Measurements from ENCODE around the gene DISC1.

Gene DISC1

DNA sequence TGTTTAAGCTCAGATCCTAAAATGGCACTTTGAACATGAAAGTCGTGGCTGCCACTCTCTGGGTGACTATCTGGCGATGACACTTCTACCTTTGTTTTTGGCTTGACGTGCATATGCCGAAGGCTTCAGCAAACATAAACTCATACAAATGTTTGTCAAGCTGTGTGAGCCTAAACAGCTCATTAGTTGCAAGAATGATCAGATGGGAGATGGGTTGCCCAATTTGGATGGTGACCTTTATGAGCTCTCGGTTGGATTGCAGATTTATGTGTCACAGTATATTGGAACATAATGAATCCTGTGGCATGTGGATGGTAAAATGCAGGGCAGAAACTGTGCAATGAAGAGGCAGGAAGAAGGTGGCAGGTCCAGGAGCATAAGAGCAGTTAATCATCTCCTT lies 229.3 kb downstream of the DISC1 start:
- no peak for DNase-seq (ENCODE audit: low read depth)

DNA sequence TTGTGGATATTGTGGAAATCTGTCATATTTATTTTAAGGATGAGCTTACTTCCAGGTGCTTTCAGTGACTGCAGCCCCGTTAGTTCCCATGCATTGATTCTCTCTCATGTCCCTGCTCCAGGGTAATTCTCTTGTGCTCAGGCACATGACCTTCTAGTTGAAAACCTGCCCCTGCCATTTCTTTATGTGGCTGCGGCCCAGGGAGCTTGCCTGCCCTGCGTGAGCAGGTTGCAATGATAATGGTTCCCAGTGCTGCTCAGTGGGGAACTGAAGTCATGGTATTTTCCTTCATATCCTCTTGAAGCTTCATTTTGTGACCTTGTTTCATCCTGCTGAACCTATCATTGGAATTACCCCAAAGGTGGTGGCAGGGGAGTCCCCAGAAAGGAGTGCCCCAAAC lies 229.8 kb downstream of the DISC1 start:
- no peak for DNase-seq (ENCODE audit: low read depth)

DNA sequence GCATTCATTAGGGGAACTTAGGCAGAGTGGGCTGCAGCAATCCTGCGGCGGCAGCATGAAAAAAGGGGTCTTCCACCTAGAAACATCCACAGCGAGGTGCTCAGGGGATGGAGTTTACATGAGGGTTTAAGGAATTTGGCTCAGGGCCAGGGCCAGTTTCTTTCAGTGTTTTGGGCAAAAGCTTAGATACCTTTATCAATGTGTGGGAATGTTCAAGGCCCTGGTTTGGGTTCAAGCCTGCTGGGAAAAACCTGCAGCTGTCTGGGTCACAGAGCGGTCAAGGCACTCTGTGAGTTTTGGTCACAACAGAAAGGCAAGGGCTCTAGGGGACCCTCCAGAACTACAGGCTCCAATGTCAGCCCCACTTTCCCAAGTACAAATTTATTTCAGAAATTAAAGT lies 230.3 kb downstream of the DISC1 start:
- no peak for DNase-seq (ENCODE audit: low read depth)

DNA sequence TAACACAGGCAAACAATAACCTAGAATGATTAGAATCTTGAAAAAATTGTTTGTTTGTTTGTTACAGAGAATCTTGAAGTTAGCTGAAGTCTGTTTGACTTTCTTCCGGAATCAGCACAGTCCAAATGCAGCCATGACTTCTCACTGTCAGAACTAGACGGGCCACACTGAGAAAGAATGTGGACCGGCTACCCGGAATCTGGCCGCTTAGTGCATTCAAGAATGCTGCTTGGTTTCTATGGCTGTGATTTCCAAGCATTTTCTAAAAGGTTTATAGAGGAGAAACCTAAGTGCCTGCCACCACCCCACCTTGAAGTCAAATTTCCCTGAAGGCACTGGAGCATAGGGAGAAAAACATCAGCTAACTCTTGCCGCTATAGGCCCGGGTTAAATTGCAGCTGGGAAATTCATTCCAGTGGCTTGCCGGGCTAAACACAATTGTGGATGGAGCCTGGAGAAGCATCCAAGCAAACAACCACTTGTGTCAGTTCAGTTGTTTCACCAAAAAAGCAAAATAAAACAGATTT lies 231.1 kb downstream of the DISC1 start:
- DNase-seq (ENCODE audit: low read depth): no peak

DNA sequence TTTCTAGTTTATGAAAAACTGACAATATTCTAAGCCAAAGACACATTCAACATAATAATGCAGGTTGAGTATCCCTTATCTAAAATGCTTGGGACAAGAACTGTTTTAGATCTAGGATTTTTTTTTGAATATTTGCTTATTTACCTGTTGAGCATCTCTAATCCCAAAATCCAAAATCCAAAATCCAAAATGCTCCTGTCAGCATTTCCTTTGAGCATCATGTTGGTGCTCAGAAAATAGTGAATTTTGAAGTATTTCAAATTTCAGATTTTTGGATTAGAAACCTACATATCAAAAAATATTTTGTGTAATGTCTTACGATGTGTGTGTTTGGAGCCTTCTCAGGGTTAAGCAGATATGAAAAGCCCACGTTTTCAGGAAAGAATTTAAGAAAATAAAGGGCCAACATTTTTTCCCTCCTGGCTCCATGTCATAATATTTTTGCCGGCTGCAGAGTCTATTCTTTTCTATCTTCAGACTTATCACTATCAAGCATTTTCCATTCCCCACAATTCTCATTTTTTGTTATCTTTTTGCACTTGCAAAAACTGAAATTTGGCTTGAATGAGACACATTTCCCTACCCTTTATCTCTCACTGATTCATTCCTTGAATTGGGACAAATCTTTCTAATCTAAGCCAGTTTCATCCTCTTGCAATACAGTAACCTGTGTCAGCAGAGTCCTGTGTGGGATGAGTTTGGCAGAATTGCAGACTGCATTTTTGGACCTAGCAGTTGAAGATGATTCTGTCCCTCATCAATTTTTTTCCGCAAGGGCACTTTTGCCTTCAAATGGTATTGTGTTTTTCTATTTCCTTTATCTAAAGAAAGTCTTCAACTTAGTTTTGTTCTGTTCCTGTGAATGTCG lies 233.9 kb downstream of the DISC1 start:
- no peak for DNase-seq (ENCODE audit: low read depth)

DNA sequence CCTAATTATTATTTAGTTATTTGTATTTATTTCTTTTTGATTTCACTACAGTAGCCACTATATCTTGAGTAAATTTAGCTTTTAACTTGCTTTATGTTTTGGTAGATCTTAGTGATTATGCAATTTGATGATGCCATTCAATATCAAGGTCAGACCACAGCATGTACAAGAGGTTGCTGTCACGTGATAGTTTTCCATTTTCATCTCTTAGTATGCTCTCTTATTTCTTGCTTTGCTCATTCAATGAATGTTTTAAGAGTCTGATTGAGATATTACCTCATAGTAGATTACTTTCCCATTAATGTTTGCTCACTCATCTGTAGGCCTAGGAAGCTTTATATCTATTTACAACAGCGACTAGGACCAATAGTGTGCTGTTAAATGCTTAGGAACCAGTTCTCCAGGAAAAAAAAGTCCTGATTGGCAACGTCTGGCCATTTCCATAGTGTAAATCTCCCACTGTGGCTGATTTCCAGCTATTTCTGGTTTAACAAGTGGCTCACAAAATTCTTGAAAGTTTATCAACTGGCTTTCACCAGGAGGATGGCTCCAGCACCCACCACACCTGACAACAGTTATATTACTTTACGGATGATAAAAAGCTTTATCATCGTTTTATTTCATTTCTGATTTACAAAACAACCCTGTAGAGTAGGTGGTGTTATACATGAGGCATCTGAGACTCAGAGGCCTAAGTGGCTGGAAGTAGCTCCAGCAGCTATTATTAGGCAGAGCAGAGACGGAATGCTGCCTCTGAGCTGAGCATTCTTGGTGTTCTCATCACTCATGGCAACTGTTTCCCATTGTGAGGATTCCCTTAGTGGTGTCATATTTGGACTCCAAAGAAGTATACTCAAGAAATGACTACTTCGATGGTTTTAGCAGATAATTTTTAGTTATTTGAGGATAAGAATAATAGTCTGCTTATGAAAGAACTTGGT lies 235.2 kb downstream of the DISC1 start:
- DNase-seq (ENCODE audit: low read depth): no peak

DNA sequence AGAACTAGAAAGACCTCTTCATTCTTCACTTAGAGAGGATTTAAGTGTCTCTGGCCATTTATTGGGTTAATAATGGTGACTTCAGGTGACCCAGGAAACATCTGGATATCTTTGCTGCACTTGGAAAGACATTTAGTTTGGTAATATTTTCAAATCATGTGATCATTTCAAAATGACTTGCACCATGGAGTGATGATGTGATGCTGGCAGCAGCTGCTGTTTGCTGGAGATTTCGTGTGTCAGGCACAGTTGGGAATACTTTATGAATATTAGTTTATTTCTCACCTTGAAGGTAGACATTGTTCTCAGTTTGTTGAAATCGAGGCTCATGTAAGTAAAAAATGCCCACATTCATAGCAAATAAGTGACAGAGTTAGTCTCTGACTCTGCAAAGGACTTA lies 236.0 kb downstream of the DISC1 start:
- no peak for DNase-seq (ENCODE audit: low read depth)

DNA sequence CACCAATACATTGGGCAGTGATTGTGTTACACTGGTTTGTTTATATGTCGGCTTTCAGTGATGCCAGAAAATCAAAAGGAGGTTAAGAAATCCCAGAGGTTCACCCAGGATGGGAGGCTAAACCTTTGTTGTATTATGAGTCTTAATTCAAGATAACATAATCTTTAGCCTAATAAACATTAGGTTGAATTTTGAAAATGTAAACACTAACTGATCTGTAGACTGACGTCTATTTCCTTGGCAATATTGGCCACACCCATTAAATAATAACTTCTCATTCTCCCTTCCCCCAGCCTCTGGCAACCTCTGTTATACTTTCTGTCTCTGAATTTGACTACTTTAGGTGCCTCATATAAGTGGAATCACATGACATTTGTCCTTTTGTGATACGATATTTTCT lies 238.7 kb downstream of the DISC1 start:
- no peak for DNase-seq (ENCODE audit: low read depth)

DNA sequence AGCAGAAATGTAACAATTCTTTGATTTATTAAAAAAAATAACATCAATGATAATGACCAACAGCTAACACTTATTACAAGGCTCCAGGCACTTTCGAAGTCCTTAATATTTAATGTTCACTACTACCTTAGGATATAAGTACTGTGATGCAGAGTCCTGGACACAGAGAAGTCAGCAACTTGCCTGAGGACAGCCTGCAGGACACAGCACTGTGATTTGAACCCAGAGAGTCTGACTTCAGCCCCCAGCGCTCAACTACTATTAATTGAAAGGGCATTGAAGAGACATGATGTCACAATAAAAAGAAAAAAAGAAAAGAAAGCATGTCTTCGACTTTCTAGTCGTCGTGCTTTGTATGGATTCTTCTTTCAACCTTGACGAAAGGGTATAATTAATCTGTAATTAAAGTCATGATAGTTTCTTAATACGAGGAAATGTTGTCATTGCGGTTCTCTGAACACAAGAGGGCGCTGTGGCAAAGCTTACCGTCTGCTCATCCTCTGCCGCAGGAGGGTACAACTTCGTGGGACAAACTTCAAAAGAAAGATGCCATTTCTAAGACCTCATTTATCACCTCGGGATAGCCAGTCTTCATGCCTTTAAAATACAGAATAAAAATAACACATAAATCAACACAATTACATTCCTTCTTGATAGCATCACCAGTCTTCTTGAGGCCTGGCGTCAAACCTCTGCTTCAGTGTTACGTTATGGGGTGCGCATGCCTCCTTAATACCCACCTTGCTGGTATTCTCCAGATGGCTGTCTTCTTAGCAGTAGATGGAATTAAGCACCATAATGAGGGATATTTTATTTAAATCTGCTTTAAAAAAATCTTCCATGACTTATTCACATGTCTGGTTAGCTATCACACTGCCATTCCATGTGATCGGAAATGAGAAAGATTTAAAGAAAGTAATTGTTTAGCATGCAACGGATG lies 240.1 kb downstream of the DISC1 start:
- DNase-seq (ENCODE audit: low read depth): no peak

DNA sequence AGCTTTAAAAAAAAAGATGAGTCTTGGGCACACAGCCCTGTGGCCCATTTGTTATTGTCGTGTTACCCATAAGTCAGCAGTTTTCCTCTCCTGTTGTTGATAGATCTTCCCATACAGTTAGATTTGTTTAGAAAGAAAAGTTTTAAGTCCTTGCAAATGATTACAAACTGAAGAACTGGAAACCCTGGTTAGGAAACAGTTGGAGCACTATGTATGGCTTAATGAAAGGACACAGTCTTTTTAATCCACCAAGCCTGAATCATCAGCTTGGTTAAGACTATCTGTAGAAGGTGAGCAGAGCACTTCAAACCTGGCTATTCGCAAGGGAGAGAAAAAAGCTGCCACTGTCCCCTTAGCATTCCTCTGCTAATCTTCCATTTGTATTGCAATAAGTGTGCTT lies 241.0 kb downstream of the DISC1 start:
- DNase-seq (ENCODE audit: low read depth): no peak

DNA sequence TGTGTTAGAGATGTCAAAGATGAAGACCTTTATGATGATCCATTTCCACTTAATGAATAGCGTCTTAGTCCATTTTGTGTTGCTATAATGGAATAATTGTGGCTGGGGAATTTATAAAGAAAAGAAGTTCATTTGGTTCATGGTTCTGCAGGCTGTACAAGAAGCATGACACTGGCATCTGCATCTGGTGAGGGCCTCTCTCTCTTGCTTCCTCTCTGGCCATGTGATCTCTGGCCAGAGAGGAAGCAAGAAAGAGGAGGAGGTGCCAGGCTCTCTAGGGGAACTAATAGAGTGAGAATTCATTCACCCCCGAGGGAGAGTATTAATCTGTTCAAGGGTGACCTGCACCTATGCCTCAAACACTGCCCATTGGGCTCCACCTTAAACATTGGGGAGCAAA lies 242.8 kb downstream of the DISC1 start:
- no peak for DNase-seq (ENCODE audit: low read depth)

DNA sequence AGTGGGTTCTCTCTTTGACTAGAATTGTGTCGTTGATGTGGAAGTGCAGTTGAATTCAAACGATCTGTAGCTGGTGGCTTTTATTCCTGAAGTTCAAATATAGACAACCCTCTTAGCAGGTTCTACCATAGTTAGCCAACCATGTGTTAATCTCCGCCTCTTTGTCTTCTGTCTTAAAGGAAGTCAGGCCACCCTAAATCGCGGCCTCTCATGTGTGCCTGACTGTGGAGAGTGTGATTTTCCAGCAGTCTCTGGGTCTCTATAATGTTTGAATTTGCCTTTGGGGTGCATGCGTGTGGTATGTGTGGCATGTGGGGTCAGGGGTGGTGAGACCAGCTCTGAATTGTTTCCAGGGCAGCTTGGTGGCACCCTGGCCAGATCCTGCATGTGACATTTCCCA lies 244.9 kb downstream of the DISC1 start:
- DNase-seq (ENCODE audit: low read depth): no peak

DNA sequence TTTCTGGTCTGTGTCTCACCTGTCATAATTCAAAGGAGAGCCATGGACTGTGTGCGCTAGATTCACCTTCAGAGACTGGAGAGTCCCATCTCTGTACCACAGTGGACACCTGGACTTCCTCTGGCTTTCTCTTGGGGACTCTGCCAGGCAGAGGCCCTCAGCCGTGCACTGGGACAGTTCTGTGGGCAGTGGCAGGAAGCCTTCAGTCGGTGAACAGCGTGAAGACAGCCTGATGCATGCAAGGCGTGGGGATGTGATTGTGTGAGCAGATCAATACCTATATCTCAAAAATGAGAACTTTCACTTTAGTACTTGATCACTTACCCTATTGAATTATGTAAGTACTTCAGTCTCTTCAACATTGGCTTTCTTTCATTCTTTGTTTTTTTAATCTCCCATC lies 245.3 kb downstream of the DISC1 start:
- no peak for DNase-seq (ENCODE audit: low read depth)

DNA sequence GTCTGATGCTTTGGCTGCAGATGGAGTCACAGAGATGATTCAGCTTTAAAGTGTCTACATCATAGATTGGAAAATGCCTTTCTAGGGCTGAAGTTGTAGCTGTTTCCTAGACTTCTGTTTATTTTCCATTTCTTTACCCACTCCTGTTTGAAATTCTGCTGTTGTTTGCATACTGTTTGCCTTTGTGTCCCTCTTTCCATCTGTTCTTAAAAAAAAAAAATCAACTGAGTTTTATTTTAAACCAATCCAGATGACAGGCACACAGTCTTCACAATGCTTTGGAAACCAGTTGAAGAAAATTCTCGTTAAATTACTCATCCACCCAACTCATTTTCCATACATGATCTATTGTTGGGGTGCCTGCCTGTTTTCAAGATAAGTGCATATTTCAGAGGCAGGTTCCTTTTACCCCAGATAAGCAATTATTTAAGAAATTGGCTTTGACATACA lies 245.9 kb downstream of the DISC1 start:
- peak; percentile 38 for DNase-seq (ENCODE audit: low read depth)

DNA sequence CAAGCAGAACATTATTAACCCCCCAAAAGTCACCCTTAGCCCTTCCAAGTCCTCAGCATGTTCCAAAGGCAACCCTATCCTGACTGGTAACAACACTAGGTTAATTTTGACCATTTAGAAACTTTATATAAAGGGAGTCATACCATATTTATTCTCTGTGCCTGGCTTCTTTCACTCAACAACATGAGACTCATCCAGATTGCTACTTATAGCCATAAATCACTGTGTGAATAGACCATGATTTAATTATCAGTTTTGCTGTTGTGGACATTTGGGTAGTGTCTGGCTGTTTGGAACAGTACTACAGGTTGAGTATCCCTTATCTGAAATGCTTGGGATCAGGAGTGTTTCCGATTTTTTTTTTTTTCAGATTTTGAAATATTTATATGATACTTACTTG lies 252.1 kb downstream of the DISC1 start:
- DNase-seq (ENCODE audit: low read depth): no peak

DNA sequence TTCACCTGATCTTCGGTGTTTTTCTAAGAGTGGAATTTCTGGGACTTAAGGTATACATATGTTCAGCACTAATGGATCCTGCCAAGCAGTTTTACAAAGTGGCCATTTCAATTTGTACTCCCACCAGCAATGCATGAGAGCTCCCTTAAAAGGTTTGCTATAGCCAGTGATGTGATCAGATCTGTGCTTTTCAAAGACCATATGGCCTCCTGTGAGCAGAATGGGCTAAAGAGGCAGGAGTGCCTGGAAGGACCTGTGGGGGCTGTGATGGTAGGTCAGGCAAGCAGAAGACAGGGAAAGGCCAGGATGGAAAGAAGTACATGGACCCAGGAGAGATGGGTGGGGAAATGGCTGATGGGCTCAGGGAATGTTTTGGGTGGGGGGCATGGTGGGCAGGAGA lies 252.7 kb downstream of the DISC1 start:
- no peak for DNase-seq (ENCODE audit: low read depth)

DNA sequence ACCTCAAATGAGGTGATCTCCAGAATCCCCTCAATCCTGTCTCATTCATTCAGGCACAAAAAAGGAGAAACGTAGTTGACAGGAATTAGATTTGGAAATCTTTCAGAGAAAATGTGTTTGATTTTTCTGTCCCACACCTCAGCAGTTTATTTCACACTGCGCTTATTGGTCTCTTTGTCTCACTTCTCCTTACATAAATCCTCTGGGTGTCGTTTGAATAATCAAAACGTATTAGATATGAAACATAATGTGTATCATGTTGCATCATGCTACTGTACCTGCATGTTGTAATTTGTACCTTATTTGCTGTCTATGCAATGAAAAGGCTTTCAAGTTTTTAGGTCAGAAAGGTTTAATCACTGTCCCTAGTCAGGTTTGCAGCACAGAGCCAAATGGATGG lies 255.7 kb downstream of the DISC1 start:
- DNase-seq (ENCODE audit: low read depth): no peak

DNA sequence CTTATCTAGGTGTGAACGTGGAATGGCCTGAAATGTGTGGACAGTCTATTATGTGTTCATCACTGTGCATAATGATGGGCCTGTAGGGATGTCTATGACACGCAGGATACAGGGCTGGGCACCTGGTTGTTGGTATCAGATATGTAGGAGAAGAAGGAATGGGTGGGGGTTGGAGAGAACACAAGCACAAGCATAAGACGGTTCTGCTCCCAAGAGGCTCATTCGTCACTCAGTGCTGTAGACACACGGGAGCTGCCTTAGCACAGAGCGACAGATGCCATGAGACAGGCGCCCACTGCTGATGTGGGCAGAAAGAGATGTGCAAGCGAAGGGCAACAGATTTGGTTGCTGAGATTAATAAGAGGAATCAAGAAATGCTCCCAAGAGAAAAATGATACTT lies 256.2 kb downstream of the DISC1 start:
- DNase-seq (ENCODE audit: low read depth): no peak

DNA sequence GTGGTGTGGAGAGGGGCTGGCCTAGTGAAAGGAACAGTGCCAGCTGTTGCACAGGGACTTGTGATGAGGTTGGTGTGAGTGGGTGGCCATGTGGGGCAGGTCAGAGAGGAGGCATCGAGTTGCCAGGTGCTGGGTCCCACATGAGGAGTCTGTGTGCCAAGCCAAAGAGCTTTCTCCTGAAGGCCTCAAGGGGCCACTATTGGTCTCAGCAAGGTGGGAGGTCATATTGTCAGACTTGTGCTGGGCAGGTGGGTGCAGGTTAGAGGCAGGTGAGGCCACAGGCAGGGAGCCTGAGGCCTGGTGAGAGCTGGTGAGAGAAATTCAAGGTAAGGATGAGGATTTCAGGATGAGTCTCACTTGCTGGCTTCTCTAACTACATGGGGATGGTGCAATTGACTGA lies 256.8 kb downstream of the DISC1 start:
- no peak for DNase-seq (ENCODE audit: low read depth)

DNA sequence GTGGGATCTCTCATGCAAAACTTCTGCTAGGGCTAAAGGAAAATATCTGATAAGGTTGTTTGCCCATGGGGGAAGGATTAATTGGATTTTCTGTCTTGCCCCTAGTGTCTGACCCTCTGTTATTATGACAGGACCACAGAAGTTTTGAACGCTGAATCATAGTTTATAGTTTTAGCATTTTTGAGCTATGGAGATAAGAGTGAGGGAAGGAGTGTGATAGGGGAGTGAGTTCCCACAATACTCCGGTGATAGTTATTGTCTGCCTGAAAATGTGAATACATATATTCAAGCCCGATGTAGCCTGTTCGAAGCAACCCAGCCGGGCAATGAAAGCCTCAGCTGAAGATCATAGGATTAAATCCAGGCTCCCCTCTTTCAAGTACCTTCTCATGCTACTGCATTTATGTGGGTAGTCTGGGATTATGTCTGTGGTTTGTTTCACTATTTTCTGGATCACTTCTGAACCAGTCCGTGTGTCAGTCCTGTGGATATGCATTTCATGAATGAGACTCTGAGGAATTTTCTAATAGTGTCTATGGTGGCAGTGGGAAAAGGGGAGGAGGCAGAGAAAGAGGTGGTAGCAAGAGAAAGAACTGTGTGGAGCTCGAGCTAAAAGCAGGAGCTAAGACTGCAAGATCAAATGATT lies 258.7 kb downstream of the DISC1 start:
- DNase-seq (ENCODE audit: low read depth): no peak

DNA sequence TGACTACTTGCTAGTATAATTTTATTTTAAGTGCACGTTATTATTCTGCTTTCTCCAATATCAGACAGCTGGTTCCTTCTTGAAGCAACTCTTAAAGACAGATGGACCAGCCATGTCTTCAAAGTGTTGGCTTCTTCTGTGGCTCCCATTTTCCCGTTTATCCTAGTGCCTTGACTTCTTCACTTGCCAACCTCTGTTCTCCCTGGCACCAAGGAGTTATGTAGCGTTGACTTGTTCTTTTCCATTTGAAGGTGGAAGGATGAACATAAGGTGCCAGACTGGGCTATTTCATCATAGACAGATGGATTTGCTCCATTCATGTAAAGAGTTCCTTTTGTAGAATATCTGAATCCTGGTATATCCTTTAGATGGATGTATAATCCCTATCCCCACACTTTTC lies 260.6 kb downstream of the DISC1 start:
- DNase-seq (ENCODE audit: low read depth): no peak

Data from GM04504 (cell line).